H9 (cell line): ENCODE data around the gene LRCH1. TPM values are rescaled to one million over a fixed set of nuclear protein-coding genes. Genes with fewer than 3 reads are reported as not detected.

Experiments
- DNase-seq: peaks from one replicate; pipeline ENCODE4 v3.0.0-alpha.2; 2017
- H2AFZ ChIP-seq: one replicate; pipeline ENCODE4 v1.6.1; 2013; ENCODE audit warnings: mild to moderate bottlenecking, low read length, control low read depth, moderate library complexity
- H2AK5ac ChIP-seq: 2 replicates; pipeline ENCODE4 v1.6.1; 2013; ENCODE audit warnings: low read length, control low read depth, mixed read lengths; ENCODE audit not compliant: insufficient read length
- H2BK120ac ChIP-seq: one replicate; pipeline ENCODE4 v1.6.1; 2013; ENCODE audit warnings: low read depth, mild to moderate bottlenecking, low read length, control low read depth, inconsistent platforms; ENCODE audit not compliant: poor library complexity, severe bottlenecking
- H2BK12ac ChIP-seq: 2 replicates; pipeline ENCODE4 v1.6.1; 2013; ENCODE audit warnings: low read length, control low read depth, mixed read lengths, low read depth; ENCODE audit not compliant: insufficient read length
- H2BK15ac ChIP-seq: 2 replicates; pipeline ENCODE4 v1.6.1; 2013; ENCODE audit warnings: low read depth, low read length, control low read depth
- H2BK20ac ChIP-seq: one replicate; pipeline ENCODE4 v1.6.1; 2013; ENCODE audit warnings: low read depth, mild to moderate bottlenecking, low read length, control low read depth, inconsistent platforms; ENCODE audit not compliant: poor library complexity, severe bottlenecking
- H2BK5ac ChIP-seq: 2 replicates; pipeline ENCODE4 v1.6.1; 2013; ENCODE audit warnings: low read length, control low read depth, mixed read lengths; ENCODE audit not compliant: insufficient read length
- H3K14ac ChIP-seq: 2 replicates; pipeline ENCODE4 v1.6.1; 2013; ENCODE audit warnings: low read length, control low read depth; ENCODE audit not compliant: insufficient read depth
- H3K18ac ChIP-seq: 2 replicates; pipeline ENCODE4 v1.6.1; 2013; ENCODE audit warnings: low read depth, mild to moderate bottlenecking, mixed read lengths, low read length, control low read depth; ENCODE audit not compliant: insufficient read length
- H3K23ac ChIP-seq: 2 replicates; pipeline ENCODE4 v1.6.1; 2013; ENCODE audit warnings: low read length, control low read depth, mixed read lengths, low read depth; ENCODE audit not compliant: insufficient read length
- H3K23me2 ChIP-seq: 2 replicates; pipeline ENCODE4 v1.6.1; 2013; ENCODE audit warnings: low read depth, mild to moderate bottlenecking, mixed read lengths, low read length, control low read depth; ENCODE audit not compliant: insufficient read length, poor library complexity, severe bottlenecking
- H3K27ac ChIP-seq: 2 replicates; pipeline ENCODE4 v1.5.1; 2013; ENCODE audit warnings: low read length, control low read depth, mixed read lengths, low read depth; ENCODE audit not compliant: insufficient read length
- H3K27me3 ChIP-seq: 2 replicates; pipeline ENCODE4 v1.6.1; 2013; ENCODE audit warnings: low read length, control low read depth, inconsistent platforms; ENCODE audit not compliant: insufficient read depth
- H3K4ac ChIP-seq: 2 replicates; pipeline ENCODE4 v1.6.1; 2013; ENCODE audit warnings: low read depth, mild to moderate bottlenecking, control low read depth, inconsistent platforms, low read length, moderate library complexity
- H3K4me1 ChIP-seq: 2 replicates; pipeline ENCODE4 v1.6.1; 2013; ENCODE audit warnings: low read length, control low read depth, inconsistent platforms; ENCODE audit not compliant: insufficient read depth
- H3K4me2 ChIP-seq: 2 replicates; pipeline ENCODE4 v1.6.1; 2013; ENCODE audit warnings: low read length, control low read depth, mixed read lengths; ENCODE audit not compliant: insufficient read length, insufficient read depth
- H3K56ac ChIP-seq: 2 replicates; pipeline ENCODE4 v1.6.1; 2013; ENCODE audit warnings: low read depth, mild to moderate bottlenecking, mixed read lengths, low read length, control low read depth; ENCODE audit not compliant: insufficient read length
- H3K79me1 ChIP-seq: 2 replicates; pipeline ENCODE4 v1.6.1; 2013; ENCODE audit warnings: low read depth, mild to moderate bottlenecking, moderate library complexity, low read length, control low read depth, inconsistent platforms; ENCODE audit not compliant: insufficient read depth, poor library complexity, severe bottlenecking
- H3K79me2 ChIP-seq: 2 replicates; pipeline ENCODE4 v1.6.1; 2013; ENCODE audit warnings: low read length, control low read depth, inconsistent platforms; ENCODE audit not compliant: insufficient read depth
- H3K9ac ChIP-seq: 2 replicates; pipeline ENCODE4 v1.6.1; 2013; ENCODE audit warnings: low read length, control low read depth, mixed read lengths; ENCODE audit not compliant: insufficient read length; ENCODE audit errors: extremely low read depth
- H3K9me3 ChIP-seq: one replicate; pipeline ENCODE4 v1.6.1; 2013; ENCODE audit warnings: low read depth, low read length, inconsistent platforms; ENCODE audit not compliant: control insufficient read depth
- H3T11ph ChIP-seq: one replicate; pipeline ENCODE4 v1.6.1; 2013; ENCODE audit warnings: mild to moderate bottlenecking, low read length, control low read depth, inconsistent platforms
- H4K20me1 ChIP-seq: one replicate; pipeline ENCODE4 v1.6.1; 2013; ENCODE audit not compliant: control insufficient read depth, insufficient read length, insufficient read depth
- H4K5ac ChIP-seq: 2 replicates; pipeline ENCODE4 v1.6.1; 2013; ENCODE audit warnings: low read depth, mild to moderate bottlenecking, mixed read lengths, low read length, control low read depth; ENCODE audit not compliant: insufficient read length
- H4K8ac ChIP-seq: replicated peaks from 2 replicates; pipeline ENCODE4 v1.6.1; 2013; ENCODE audit warnings: low read length, control low read depth, mixed read lengths, low read depth; ENCODE audit not compliant: insufficient read length
- H4K91ac ChIP-seq: 2 replicates; pipeline ENCODE4 v1.6.1; 2013; ENCODE audit warnings: low read depth, mild to moderate bottlenecking, moderate library complexity, mixed read lengths, low read length, control low read depth; ENCODE audit not compliant: insufficient read length
- H3K27ac Mint-ChIP-seq, 3 experiments: 2 replicates in 2 of 3; 3 replicates in 1 of 3; pipeline ENCODE4 v1.8.0; 2020 to 2021; ENCODE audit warnings: mixed read lengths in 3 of 3, mild to moderate bottlenecking in 1 of 3, moderate library complexity in 1 of 3
- H3K27me3 Mint-ChIP-seq: 2 replicates; pipeline ENCODE4 v1.8.0; 2021; ENCODE audit warnings: low read depth, mild to moderate bottlenecking, moderate library complexity, mixed read lengths
- H3K36me3 Mint-ChIP-seq, 3 experiments: 2 replicates in 2 of 3; 3 replicates in 1 of 3; pipeline ENCODE4 v1.8.0; 2020 to 2021; ENCODE audit warnings: low read depth in 3 of 3, mixed read lengths in 3 of 3; ENCODE audit not compliant: insufficient read depth in 1 of 3
- H3K4me1 Mint-ChIP-seq, 2 experiments: 2 replicates each; pipeline ENCODE4 v1.8.0; 2020; ENCODE audit warnings: mixed read lengths in 2 of 2
- H3K4me3 Mint-ChIP-seq, 2 experiments: 2 replicates in 1 of 2; 3 replicates in 1 of 2; pipeline ENCODE4 v1.8.0; 2020 to 2021; ENCODE audit warnings: mild to moderate bottlenecking in 2 of 2, mixed read lengths in 2 of 2, moderate library complexity in 1 of 2
- H3K9me3 Mint-ChIP-seq, 2 experiments: 2 replicates in 1 of 2; 3 replicates in 1 of 2; pipeline ENCODE4 v1.8.0; 2020; ENCODE audit warnings: mild to moderate bottlenecking in 2 of 2, mixed read lengths in 2 of 2, moderate library complexity in 1 of 2
- CTCF ChIP-seq: fragments of 200-600 bp; sonication (generic); conservative IDR thresholded peaks from 3 replicates; pipeline ENCODE4 v1.8.0; 2021; ENCODE audit warnings: antibody characterized with exemption, mild to moderate bottlenecking
- WGBS: extraction: QIAGEN DNeasy Blood & Tissue Kit; methylation state at CpG from one replicate; pipeline ENCODE4 v1.1.7; 2013; ENCODE audit warnings: missing lambda C conversion rate, low lambda C conversion rate, mixed read lengths; ENCODE audit not compliant: insufficient read length; ENCODE audit errors: extremely low coverage; 5-methylcytosine and 5-hydroxymethylcytosine counted together
- total RNA-seq: library from RNA; stranded (reverse); gene quantifications from 2 replicates; pipeline ENCODE4 v1.2.1, GENCODE V29; 2021

The LRCH1 gene
- total RNA-seq, 1 experiment from 2014 or later = 8.0 TPM

GRCh38 chr13:46660857-46661256, 107.9 kb downstream of the LRCH1 start:
- H3K14ac ChIP-seq = no peak overlapping the region
- H4K91ac ChIP-seq = no peak overlapping the region
- no peak overlapping the region for H2AFZ ChIP-seq
- no CpG with 5 or more reads among the region's 4 CpGs for WGBS
- Mint-ChIP-seq H3K9me3 (no peaks in the 10 kb centered on the region), H3K4me3 (no peak overlapping the region), H3K27me3 (no peaks in the 10 kb centered on the region), H3K36me3 (peaks cover 0 to 3% (median 0%) of the 10 kb centered on the region in 3 experiments; a peak in 2 of 7 replicates), H3K27ac (peak overlapping the region; percentile 2 to 60 (median 21); a peak in 3 of 7 replicates), H3K4me1 (peaks cover 29 to 36% of the 10 kb centered on the region in 2 experiments)
- no peak overlapping the region for H2BK5ac ChIP-seq
- H3K56ac ChIP-seq = no peak overlapping the region
- H3K18ac ChIP-seq = no peak overlapping the region
- no peak overlapping the region for H4K5ac ChIP-seq
- no peak overlapping the region for H3K4me2 ChIP-seq
- peak overlapping the region; percentile 21 for H2AK5ac ChIP-seq
- H2BK15ac ChIP-seq = no peak overlapping the region
- H4K20me1 ChIP-seq = no peaks in the 10 kb centered on the region
- H3K79me1 ChIP-seq = no peaks in the 10 kb centered on the region
- no peak overlapping the region for H2BK20ac ChIP-seq
- no peak overlapping the region for H3K9ac ChIP-seq
- no peaks in the 10 kb centered on the region for H3K79me2 ChIP-seq
- no peak overlapping the region for H2BK120ac ChIP-seq
- no peak for TF ChIP-seq CTCF
- H3K4ac ChIP-seq = no peak overlapping the region
- H3K9me3 ChIP-seq = no peaks in the 10 kb centered on the region
- DNase-seq = no peak
- no peak overlapping the region for H3K27ac ChIP-seq
- no peak overlapping the region for H2BK12ac ChIP-seq
- no peaks in the 10 kb centered on the region for H3K23me2 ChIP-seq
- H4K8ac ChIP-seq = no peak overlapping the region
- H3T11ph ChIP-seq = no peak overlapping the region
- H3K23ac ChIP-seq = no peak overlapping the region
- H3K4me1 ChIP-seq = peaks cover 8% of the 10 kb centered on the region
- no peaks in the 10 kb centered on the region for H3K27me3 ChIP-seq
